NCI-H1417 treated with DMSO at 0.1 percent for 48 hours (cell line): ENCODE results near the gene PLD1.
"Not testable (repeated sequence)": the region's sequence is repeated elsewhere in the genome, so short reads cannot be mapped to it uniquely, and the experiment has no call there.

Experiments used
- DNase-seq: peaks from one replicate; lab custom pipeline; 2025; lab: John Stamatoyannopoulos, UW

PLD1 gene

GRCh38 chr3:171694888-171695287, 115.4 kb downstream of the PLD1 start:
- DNase-seq = no peak

- DNase-seq = not testable (repeated sequence)
These were observed 117.7 kb downstream of the PLD1 start for GRCh38 chr3:171692551-171692950.

DNA sequence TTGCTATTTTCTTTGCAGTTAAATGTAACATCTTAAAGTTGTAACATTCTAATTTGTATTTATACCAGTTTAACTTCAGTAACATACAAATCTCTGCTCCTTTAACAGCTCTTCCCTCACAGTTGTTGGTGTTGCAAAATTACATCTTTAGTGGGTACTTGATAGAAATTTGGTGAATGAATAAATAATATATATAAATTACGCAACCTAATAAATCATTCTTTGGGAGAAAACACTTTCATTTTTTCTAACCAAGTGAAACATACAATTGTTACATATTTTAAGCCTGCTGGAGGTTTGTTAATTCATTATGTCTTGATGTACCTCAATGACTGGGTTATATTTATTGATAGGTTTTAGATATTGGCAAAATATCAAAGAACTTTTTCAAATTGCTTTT, 118.8 kb downstream of the PLD1 start:
- no peak for DNase-seq

GRCh38 chr3:171690281-171690680, 120.0 kb downstream of the PLD1 start:
- no peak for DNase-seq

- DNase-seq = no peak
These were observed 121.7 kb downstream of the PLD1 start for GRCh38 chr3:171688593-171688992.

- no peak for DNase-seq
These were observed 122.3 kb downstream of the PLD1 start for GRCh38 chr3:171688002-171688401.

DNA sequence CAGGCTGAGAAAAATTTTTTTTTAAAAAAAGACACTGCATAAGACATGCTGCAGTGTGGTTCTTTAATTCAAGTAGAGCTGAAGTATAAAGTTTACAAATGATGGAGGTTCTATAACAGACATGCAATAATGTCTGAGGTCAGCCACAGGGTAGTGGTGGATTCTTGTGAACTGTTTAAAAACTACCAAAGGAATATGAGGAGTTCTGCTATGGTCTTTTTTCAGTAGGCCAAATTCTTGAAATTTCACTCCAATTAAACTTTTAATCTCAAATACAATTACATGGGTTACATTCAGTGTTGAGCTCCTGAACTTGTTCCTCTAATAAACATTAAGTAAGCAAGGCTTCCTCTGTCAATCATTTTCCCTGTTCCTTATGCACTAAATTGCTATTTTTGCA, 122.7 kb downstream of the PLD1 start:
- no peak for DNase-seq

DNA sequence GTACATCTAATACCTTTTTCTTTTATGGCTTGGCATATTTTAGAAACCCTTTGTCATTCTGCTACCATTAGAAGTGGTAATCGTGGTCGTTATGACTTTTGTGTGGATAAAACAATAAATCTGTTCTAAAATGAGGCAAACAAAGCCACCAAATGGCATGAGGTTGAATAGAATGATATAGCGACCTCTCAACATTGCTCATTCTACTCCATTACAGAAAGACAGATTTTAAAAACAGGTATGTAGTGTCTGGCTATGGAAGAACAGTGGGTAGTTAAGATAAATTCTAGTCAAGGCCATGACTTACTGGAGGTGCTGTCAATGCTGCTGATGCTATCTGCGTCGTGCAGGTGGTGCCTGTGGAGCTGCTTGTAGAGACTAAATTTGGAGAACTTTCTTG, 123.2 kb downstream of the PLD1 start:
- no peak for DNase-seq

- no peak for DNase-seq
These were observed 125.0 kb downstream of the PLD1 start for GRCh38 chr3:171685116-171685895.

DNA sequence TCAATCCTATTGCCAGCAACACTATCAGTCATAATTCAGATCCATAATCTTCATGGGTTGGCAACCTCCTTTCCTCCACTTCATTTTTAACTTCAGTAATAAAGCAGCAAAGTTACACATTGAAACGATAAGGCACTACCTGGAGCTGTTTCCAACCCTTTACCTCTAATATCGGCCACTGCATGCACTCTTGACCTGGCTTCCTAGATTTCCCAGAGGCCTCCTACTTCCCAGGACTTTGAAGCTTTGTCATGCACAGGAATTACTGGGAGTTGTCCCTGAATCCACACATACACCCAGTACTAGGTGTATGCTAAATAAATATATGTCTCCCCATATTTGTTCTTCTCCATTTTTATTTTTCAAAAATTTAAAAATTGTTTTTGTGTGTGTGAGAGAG, 126.1 kb downstream of the PLD1 start:
- no peak for DNase-seq

- no peak for DNase-seq
These were observed 127.5 kb downstream of the PLD1 start for GRCh38 chr3:171682743-171683142.

DNA sequence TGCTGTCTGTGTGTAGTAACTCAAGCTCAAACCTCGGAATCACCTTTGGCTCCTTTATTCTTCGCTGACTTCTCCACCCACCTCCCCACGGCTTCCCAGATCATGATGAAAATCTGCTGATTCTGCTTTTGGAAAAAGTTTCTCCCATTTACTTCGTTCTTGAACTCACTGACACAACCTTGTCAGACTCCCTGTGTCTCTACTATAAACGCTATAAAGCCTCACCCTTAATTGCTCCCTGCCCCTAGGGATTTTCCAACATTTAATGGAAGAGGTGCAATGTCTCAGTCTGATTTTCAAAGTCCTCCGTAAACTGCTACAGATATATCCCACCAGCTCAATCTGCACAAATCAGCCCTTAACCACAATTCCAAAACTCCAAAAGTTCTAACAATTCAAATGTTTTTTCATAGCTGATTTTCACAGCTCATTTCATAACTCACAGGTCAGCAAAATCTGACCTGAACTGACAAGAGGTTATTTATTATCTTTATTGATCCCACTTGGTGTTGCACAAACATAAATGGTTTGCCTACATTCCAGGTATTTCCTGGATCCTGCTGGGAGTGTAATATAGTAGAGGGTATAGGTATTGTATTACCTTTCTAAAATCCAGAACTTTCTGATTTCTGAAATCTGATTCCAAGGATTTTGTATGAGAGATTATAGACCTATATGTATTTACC, 129.4 kb downstream of the PLD1 start:
- peak; percentile 11 for DNase-seq

GRCh38 chr3:171678971-171679492, 131.3 kb downstream of the PLD1 start:
- peak; percentile 63 for DNase-seq

GRCh38 chr3:171677706-171678105, 132.6 kb downstream of the PLD1 start:
- DNase-seq = no peak

GRCh38 chr3:171676601-171677175, 133.6 kb downstream of the PLD1 start:
- no peak for DNase-seq

GRCh38 chr3:171673951-171674350, 136.3 kb downstream of the PLD1 start:
- no peak for DNase-seq

DNA sequence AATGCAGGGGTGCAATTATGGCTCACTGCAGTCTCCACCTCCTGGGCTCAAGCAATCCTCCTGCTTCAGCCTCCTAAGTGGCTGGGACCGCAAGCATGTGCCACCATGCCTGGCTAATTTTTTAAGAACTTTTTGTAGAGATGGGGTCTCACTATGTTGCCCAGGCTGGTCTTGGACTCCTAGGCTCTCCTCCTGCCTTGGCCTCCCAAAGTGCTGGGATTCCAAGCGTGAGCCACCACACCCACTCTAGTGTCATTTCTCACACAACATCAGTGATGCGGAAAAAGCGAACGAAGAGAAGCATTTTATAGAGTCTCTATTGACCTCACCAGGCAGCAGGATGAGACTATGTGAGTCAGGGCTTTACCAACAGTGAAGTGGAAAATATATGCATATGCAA, 137.7 kb downstream of the PLD1 start:
- no peak for DNase-seq

DNA sequence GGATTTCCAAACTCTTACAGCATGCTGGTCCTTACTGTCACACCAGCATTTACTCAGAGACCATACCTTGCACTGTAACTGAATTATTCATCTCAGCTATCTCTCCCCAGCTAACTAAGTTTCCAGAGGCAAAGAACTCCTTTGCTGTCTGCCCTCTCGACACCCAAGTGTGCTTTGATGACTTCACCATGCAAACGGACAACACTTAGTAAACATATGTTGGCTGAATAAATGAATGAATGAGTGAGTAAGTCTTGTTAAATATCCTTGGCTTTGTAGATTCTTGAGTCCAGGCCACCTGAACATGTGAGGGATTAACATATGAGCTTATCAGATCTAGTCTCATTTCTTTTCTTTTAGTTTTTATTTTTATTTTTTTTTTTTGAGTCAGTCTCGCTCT, 138.2 kb downstream of the PLD1 start:
- DNase-seq = no peak

GRCh38 chr3:171671709-171672108, 138.6 kb downstream of the PLD1 start:
- no peak for DNase-seq

- DNase-seq = no peak
These were observed 143.8 kb downstream of the PLD1 start for GRCh38 chr3:171666516-171666915.

- no peak for DNase-seq
These were observed 146.5 kb downstream of the PLD1 start for GRCh38 chr3:171663805-171664204.

DNA sequence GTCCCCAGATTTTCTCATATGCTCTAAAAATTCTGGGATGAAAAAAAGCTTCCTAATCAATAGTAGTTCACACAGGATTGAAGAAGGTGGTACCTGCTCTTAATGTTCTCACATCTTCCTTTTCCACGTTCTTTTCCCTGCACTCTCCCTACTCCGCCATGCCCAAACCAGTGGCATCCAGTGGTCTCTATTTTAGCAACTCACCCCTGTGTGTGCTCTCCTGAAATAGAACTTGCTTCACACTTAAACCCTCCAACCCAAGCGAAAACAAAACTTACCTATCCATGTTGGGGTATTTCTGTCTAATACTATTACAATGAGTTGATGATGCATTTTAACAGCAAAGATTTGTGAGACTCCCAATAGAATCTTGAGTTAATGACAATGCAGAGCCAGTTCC, 148.8 kb downstream of the PLD1 start:
- DNase-seq = no peak

DNA sequence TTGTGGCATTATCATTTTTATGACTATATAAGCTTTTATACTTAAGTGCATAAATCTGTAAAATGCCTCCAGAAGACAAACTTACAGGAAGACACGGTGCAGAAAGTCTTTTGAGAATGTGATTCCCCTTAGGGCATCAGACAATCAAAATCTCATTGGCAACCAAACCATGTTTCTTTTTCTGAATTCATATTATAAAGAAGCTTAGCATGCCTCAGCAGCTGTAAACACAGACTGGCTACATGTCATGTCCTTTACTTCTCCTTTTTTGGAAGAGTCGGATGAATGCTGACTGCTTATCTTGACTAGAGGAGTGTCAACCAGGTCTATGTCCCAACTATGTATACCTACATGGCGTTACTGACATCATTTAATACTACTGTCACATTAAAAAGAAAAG, 150.1 kb downstream of the PLD1 start:
- DNase-seq = no peak
